Uterus (tissue), 2 donors: ENCODE results near the gene ARRDC3.

Experiments used
- POLR2A ChIP-seq, 2 donors: fragments of 450-650 bp; IDR thresholded peaks; one replicate each; pipeline ENCODE4 v1.6.1; 2016; ENCODE audit warnings: antibody characterized with exemption in 2 of 2, mild to moderate bottlenecking in 1 of 2, moderate library complexity in 1 of 2
- TF ChIP-seq, protein P1 (sequence below), 4 experiments: fragments of 200-600 bp in 2 of 4; fragments of 450-650 bp in 2 of 4; sonication (generic) in 2 of 4; IDR thresholded peaks; one replicate each; pipeline ENCODE4 v1.5.1; 2016 to 2019; ENCODE audit warnings: antibody characterized with exemption in 4 of 4, mild to moderate bottlenecking in 2 of 4, moderate library complexity in 1 of 4

DNA sequence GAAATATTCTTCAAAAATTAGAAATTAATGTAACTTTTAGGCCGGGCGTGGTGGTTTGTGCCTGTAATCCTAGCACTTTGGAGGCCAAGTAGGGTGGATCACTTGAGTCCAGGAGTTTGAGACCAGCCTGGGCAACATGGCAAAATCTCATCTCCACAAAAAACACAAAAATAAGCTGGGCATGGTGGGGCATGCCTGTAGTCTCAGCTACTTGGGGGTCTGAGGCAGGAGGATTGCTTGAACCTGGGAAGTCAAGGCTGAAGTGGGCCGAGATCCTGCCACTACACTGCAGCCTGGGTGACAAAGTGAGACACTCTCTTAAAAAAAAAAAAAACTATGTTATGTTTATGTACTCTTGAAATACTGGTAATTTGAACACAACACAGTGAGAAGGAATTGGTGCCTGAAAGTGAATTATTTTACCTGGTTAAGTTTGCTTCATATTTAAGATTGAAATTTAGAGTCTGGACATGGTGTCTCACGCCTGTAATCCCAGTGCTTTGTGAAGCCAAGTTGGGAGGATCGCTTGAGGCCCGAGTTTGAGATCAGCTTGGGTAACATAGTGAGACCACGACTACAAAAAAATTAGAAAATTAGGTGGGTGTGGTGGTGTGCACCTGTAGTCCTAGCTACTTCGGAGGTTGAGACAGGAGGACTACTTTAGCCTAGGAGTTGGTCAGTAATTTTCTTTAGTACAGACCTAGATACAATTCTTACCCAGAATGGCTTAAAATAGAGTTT is 15.0 kb downstream of the ARRDC3 start:
- TF ChIP-seq, protein P1, sequence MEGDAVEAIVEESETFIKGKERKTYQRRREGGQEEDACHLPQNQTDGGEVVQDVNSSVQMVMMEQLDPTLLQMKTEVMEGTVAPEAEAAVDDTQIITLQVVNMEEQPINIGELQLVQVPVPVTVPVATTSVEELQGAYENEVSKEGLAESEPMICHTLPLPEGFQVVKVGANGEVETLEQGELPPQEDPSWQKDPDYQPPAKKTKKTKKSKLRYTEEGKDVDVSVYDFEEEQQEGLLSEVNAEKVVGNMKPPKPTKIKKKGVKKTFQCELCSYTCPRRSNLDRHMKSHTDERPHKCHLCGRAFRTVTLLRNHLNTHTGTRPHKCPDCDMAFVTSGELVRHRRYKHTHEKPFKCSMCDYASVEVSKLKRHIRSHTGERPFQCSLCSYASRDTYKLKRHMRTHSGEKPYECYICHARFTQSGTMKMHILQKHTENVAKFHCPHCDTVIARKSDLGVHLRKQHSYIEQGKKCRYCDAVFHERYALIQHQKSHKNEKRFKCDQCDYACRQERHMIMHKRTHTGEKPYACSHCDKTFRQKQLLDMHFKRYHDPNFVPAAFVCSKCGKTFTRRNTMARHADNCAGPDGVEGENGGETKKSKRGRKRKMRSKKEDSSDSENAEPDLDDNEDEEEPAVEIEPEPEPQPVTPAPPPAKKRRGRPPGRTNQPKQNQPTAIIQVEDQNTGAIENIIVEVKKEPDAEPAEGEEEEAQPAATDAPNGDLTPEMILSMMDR (IDR thresholded peaks at IDR 0.05), result no peak
- no peak for TF ChIP-seq POLR2A (IDR thresholded peaks at IDR 0.05)
